MM.1S (cell line): ENCODE results near the gene TMEM270.

Experiments
- DNase-seq: peaks from one replicate; pipeline ENCODE4 v3.0.0-alpha.2; 2015
- H2AFZ ChIP-seq: fragments of 300-600 bp; sonication (generic); 2 replicates; pipeline ENCODE4 v1.6.0; 2016; ENCODE audit warnings: antibody characterized with exemption, low read length
- H3F3A ChIP-seq: fragments of 300-600 bp; sonication (generic); 2 replicates; pipeline ENCODE4 v1.6.1; 2016; ENCODE audit warnings: mild to moderate bottlenecking, antibody characterized with exemption, low read length, moderate library complexity, mixed read lengths; ENCODE audit not compliant: insufficient read depth
- H3K27ac ChIP-seq: fragments of 300-600 bp; sonication (generic); 2 replicates; pipeline ENCODE4 v1.5.1; 2016; ENCODE audit warnings: mild to moderate bottlenecking, low read length
- H3K27me3 ChIP-seq: fragments of 300-600 bp; sonication (generic); replicated peaks from 2 replicates; pipeline ENCODE4 v1.6.0; 2016; ENCODE audit warnings: low read length; ENCODE audit not compliant: insufficient read depth
- H3K36me3 ChIP-seq: fragments of 300-600 bp; sonication (generic); replicated peaks from 2 replicates; pipeline ENCODE4 v1.6.1; 2016; ENCODE audit warnings: mild to moderate bottlenecking, low read length, mixed read lengths; ENCODE audit not compliant: insufficient read depth
- H3K4me1 ChIP-seq: fragments of 300-600 bp; sonication (generic); 2 replicates; pipeline ENCODE4 v1.6.1; 2016; ENCODE audit warnings: low read length, mixed read lengths
- H3K4me2 ChIP-seq: fragments of 300-600 bp; sonication (generic); 2 replicates; pipeline ENCODE4 v1.6.0; 2016; ENCODE audit warnings: low read depth, low read length
- H3K4me3 ChIP-seq: fragments of 300-600 bp; sonication (generic); 2 replicates; pipeline ENCODE4 v1.5.1; 2016; ENCODE audit warnings: low read length, mixed read lengths
- H3K79me2 ChIP-seq: fragments of 300-600 bp; sonication (generic); 2 replicates; pipeline ENCODE4 v1.6.1; 2016; ENCODE audit warnings: mixed run types, low read length, mixed read lengths
- H3K9ac ChIP-seq: fragments of 300-600 bp; sonication (generic); 2 replicates; pipeline ENCODE4 v1.6.1; 2016; ENCODE audit warnings: low read length, mixed read lengths
- H3K9me2 ChIP-seq: fragments of 300-600 bp; sonication (generic); replicated peaks from 2 replicates; pipeline ENCODE4 v1.6.1; 2016; ENCODE audit warnings: mild to moderate bottlenecking, low read length, mixed read lengths; ENCODE audit not compliant: insufficient read depth
- H3K9me3 ChIP-seq: fragments of 300-600 bp; sonication (generic); replicated peaks from 2 replicates; pipeline ENCODE4 v1.6.1; 2016; ENCODE audit warnings: mild to moderate bottlenecking, low read length, mixed read lengths; ENCODE audit not compliant: insufficient read depth
- H4K20me1 ChIP-seq: fragments of 300-600 bp; sonication (generic); 2 replicates; pipeline ENCODE4 v1.6.1; 2016; ENCODE audit warnings: mild to moderate bottlenecking, low read length, moderate library complexity, mixed read lengths; ENCODE audit not compliant: insufficient read depth
- CTCF ChIP-seq: fragments of 300-600 bp; sonication (generic); IDR thresholded peaks from 2 replicates; pipeline ENCODE4 v1.5.1; 2016; ENCODE audit warnings: antibody characterized with exemption, low read length, mixed read lengths
- EZH2 ChIP-seq: fragments of 300-600 bp; sonication (generic); optimal IDR thresholded peaks from 2 replicates; pipeline ENCODE3; 2017; ENCODE audit warnings: low read depth, mild to moderate bottlenecking, antibody characterized with exemption, low read length, mixed read lengths
- EZH2phosphoT487 ChIP-seq: fragments of 300-600 bp; sonication (generic); IDR thresholded peaks from 2 replicates; pipeline ENCODE4 v1.6.1; 2018; ENCODE audit warnings: antibody characterized with exemption, low read length

TMEM270 gene

GRCh38 chr7:73864981-73865711 is 4.2 kb downstream of the TMEM270 start:
- H3K79me2 ChIP-seq = no peaks in the 10 kb centered on the region
- no peak for DNase-seq
- H3K9me2 ChIP-seq = no peaks in the 10 kb centered on the region
- no peak overlapping the region for H2AFZ ChIP-seq
- H3K36me3 ChIP-seq = no peaks in the 10 kb centered on the region
- H3K9me3 ChIP-seq = no peaks in the 10 kb centered on the region
- no peak overlapping the region for H3K4me2 ChIP-seq
- no peaks in the 10 kb centered on the region for H3K4me1 ChIP-seq
- no peaks in the 10 kb centered on the region for H3F3A ChIP-seq
- H3K9ac ChIP-seq = no peak overlapping the region
- H3K4me3 ChIP-seq = no peak overlapping the region
- no peaks in the 10 kb centered on the region for H4K20me1 ChIP-seq
- no peaks in the 10 kb centered on the region for H3K27me3 ChIP-seq
- TF ChIP-seq CTCF (no peak), EZH2 (no peak), EZH2phosphoT487 (no peak)
- H3K27ac ChIP-seq = no peak overlapping the region

- Histone ChIP-seq H3K4me3 (no peak overlapping the region), H3K9ac (no peak overlapping the region), H3F3A (no peaks in the 10 kb centered on the region), H2AFZ (no peak overlapping the region), H3K9me3 (no peaks in the 10 kb centered on the region), H3K79me2 (no peaks in the 10 kb centered on the region), H3K4me2 (no peak overlapping the region), H4K20me1 (no peaks in the 10 kb centered on the region), H3K4me1 (no peaks in the 10 kb centered on the region), H3K36me3 (no peaks in the 10 kb centered on the region), H3K27ac (no peak overlapping the region), H3K27me3 (0 out of 2 replicates have a peak, but pooled peaks cover 3% of the 10 kb centered on the region), H3K9me2 (no peaks in the 10 kb centered on the region)
- peak; percentile 46 for DNase-seq
- no peak for TF ChIP-seq EZH2
- TF ChIP-seq EZH2phosphoT487 = no peak
- peak; percentile 45 for TF ChIP-seq CTCF
These were observed 4.9 kb downstream of the TMEM270 start for GRCh38 chr7:73865738-73866445.

GRCh38 chr7:73866446-73866767 is 5.4 kb downstream of the TMEM270 start:
- Histone ChIP-seq H3K9me2 (no peaks in the 10 kb centered on the region), H3K4me3 (no peak overlapping the region), H3K4me2 (no peak overlapping the region), H3K4me1 (no peaks in the 10 kb centered on the region), H3K79me2 (no peaks in the 10 kb centered on the region), H3F3A (no peaks in the 10 kb centered on the region), H2AFZ (no peak overlapping the region), H3K9me3 (no peaks in the 10 kb centered on the region), H3K27me3 (peaks cover 8% of the 10 kb centered on the region; the same call in 1 of the 2 replicates), H3K9ac (no peak overlapping the region), H4K20me1 (no peaks in the 10 kb centered on the region), H3K36me3 (no peaks in the 10 kb centered on the region), H3K27ac (no peak overlapping the region)
- TF ChIP-seq EZH2phosphoT487 (no peak), CTCF (no peak), EZH2 (no peak)
- DNase-seq = no peak
